Naive B cell (primary cell): ENCODE measurements around the gene CRABP1. TPM values are rescaled to one million over a fixed set of nuclear protein-coding genes. Genes with fewer than 3 reads are reported as not detected.

ENCODE experiments used
- ATAC-seq, 2 donors: fragments of 150-1000 bp; cut with Tn5 transposase; 2 replicates each; pipeline ENCODE4 v1.10.0; 2021; ENCODE audit warnings: low read depth in 2 of 2, mild to moderate bottlenecking in 2 of 2, moderate library complexity in 2 of 2
- DNase-seq: peaks from one replicate; pipeline ENCODE4 v3.0.0; 2022
- H3K27ac Mint-ChIP-seq, 6 donors: one replicate each; pipeline ENCODE4 v1.8.0; 2020 to 2022; ENCODE audit warnings: mild to moderate bottlenecking in 6 of 6, mixed read lengths in 6 of 6, moderate library complexity in 5 of 6, inconsistent platforms in 2 of 6
- H3K27me3 Mint-ChIP-seq, 3 donors: one replicate each; pipeline ENCODE4 v1.8.0; 2021 to 2022; ENCODE audit warnings: mixed read lengths in 3 of 3, mild to moderate bottlenecking in 1 of 3
- H3K36me3 Mint-ChIP-seq, 2 donors: one replicate each; pipeline ENCODE4 v1.8.0; 2020 to 2022; ENCODE audit warnings: mixed read lengths in 2 of 2, inconsistent platforms in 1 of 2, mild to moderate bottlenecking in 1 of 2
- H3K4me1 Mint-ChIP-seq, 3 donors: one replicate each; pipeline ENCODE4 v1.8.0; 2020 to 2022; ENCODE audit warnings: mixed read lengths in 3 of 3, inconsistent platforms in 1 of 3, mild to moderate bottlenecking in 1 of 3, moderate library complexity in 1 of 3
- H3K4me3 Mint-ChIP-seq, 8 donors: one replicate each; pipeline ENCODE4 v1.8.0; 2020 to 2022; ENCODE audit warnings: mild to moderate bottlenecking in 8 of 8, mixed read lengths in 8 of 8, moderate library complexity in 8 of 8, inconsistent platforms in 2 of 8
- H3K9me3 Mint-ChIP-seq, 7 donors: one replicate each; pipeline ENCODE4 v1.8.0; 2020 to 2022; ENCODE audit warnings: mixed read lengths in 7 of 7, mild to moderate bottlenecking in 5 of 7, inconsistent platforms in 2 of 7, moderate library complexity in 1 of 7
- polyA plus RNA-seq, 6 donors: library from polyadenylated mRNA; unstranded; fragments of 300-500 nt; fragmentation: Illumina TruSeq; gene quantifications; one replicate each; pipeline ENCODE4 v1.2.3, GENCODE V29; 2021; ENCODE audit warnings: low read depth in 6 of 6

Gene CRABP1
- polyA plus RNA-seq, 6 donors from 2014 or later: not detected

DNA sequence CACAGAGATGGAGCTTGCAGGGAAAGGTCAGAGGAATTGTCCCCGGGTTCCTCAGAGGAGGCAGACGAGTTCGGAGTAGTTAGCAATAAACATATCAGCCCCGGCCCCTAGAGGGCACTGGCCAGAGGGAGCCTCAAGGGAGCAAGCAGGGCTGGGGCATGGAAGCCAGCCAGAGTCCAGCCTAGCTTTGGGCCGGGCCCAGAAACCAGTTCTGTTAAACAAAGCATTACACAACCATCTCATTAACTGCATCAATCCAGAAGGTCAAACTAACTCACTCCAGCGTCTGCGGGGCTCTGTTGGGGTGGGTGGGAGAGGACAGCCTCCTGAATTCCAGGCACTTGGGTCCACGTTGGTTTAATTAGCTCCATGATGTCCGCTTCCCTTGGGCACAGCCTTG, 56.8 kb downstream of the CRABP1 start:
- Mint-ChIP-seq H3K9me3 (no peaks in the 10 kb centered on the region), H3K4me1 (no peaks in the 10 kb centered on the region), H3K27ac (no peak overlapping the region), H3K36me3 (no peaks in the 10 kb centered on the region), H3K27me3 (peaks cover 4 to 21% (median 12%) of the 10 kb centered on the region in 3 donors), H3K4me3 (peak overlapping the region in 1 of 8 donors; percentile 29)
- no peak for DNase-seq
- no peak for ATAC-seq

DNA sequence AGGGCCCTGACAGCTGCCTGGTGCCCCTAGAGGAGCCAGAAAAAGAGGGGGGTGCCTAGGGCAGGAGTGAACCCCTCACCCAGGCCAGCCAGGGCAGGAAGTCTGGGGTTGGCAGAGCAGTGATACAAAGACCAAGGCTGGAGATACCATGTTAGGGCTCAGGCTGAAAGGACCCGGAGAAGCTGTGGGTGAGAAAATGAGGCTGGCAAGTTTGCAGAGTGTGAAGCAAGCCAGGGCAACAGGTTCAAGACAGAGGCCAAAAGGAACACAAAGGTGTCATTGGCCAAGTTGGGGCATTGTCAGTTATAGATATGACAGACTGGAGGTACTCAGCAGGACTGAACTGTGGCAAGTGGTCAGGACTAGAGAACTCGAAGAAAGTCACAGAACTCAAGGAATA, 57.2 kb downstream of the CRABP1 start:
- Mint-ChIP-seq H3K4me3 (no peak overlapping the region), H3K27ac (peak overlapping the region in 2 of 6 donors; percentile 24 to 60), H3K27me3 (peaks cover 4 to 25% (median 17%) of the 10 kb centered on the region in 3 donors), H3K36me3 (no peaks in the 10 kb centered on the region), H3K4me1 (no peaks in the 10 kb centered on the region), H3K9me3 (no peaks in the 10 kb centered on the region)
- DNase-seq: no peak
- no peak for ATAC-seq

Other genes with a start within 250 kb of the CRABP1 start
- not detected for gene SH2D7, start 247.8 kb upstream of the CRABP1 start, polyA plus RNA-seq
- 1 to 10 TPM in 2 of 6 donors, under 1 TPM in 3, not detected in 1; 0.57 to 2.6 (median 0.82) TPM for gene CIB2, start 208.9 kb upstream of the CRABP1 start, polyA plus RNA-seq
- 100 to 1,000 TPM in 1 of 6 donors, 10 to 100 TPM in 5; 69.1 to 116 (median 76.7) TPM for gene IDH3A, start 191.0 kb upstream of the CRABP1 start, polyA plus RNA-seq
- under 1 TPM in 3 of 6 donors, not detected in 3; 0.06 to 0.17 (median 0.15) TPM for gene ACSBG1, start 105.8 kb upstream of the CRABP1 start, polyA plus RNA-seq
- 1 to 10 TPM; 3.1 to 5.3 (median 4.3) TPM for gene DNAJA4, start 75.8 kb upstream of the CRABP1 start, polyA plus RNA-seq
- 100 to 1,000 TPM in 1 of 6 donors, 10 to 100 TPM in 5; 60.8 to 107 (median 72.6) TPM for gene SKIC8, start 40.7 kb upstream of the CRABP1 start, polyA plus RNA-seq
- 10 to 100 TPM; 14.6 to 19.8 (median 16.6) TPM for gene IREB2, start 97.9 kb downstream of the CRABP1 start, polyA plus RNA-seq
- under 1 TPM in 1 of 6 donors, not detected in 5; 0.49 TPM for gene HYKK, start 167.2 kb downstream of the CRABP1 start, polyA plus RNA-seq
- gene PSMA4, start 200.1 kb downstream of the CRABP1 start, polyA plus RNA-seq: 100 to 1,000 TPM; 204 to 251 (median 240) TPM
- under 1 TPM in 2 of 6 donors, not detected in 4; 0.23 to 0.49 TPM for gene CHRNA5, start 225.2 kb downstream of the CRABP1 start, polyA plus RNA-seq